Esophagus squamous epithelium (tissue), 4 donors: ENCODE data around the gene LRIT2.
A peak's percentile ranks its signal among the peaks of the same experiment; 100 is the strongest.

ENCODE experiments used
- CTCF ChIP-seq, 6 experiments: fragments of 450-650 bp in 4 of 6; fragments of 200-600 bp in 2 of 6; sonication (generic) in 2 of 6; IDR thresholded peaks; one replicate each; pipeline ENCODE4 v1.5.1; 2016 to 2019; ENCODE audit warnings: antibody characterized with exemption in 6 of 6, mild to moderate bottlenecking in 4 of 6, moderate library complexity in 4 of 6
- POLR2A ChIP-seq, 4 donors: fragments of 450-650 bp; IDR thresholded peaks; one replicate each; pipeline ENCODE4 v1.6.1; 2017; ENCODE audit warnings: antibody characterized with exemption in 4 of 4, mild to moderate bottlenecking in 4 of 4, moderate library complexity in 3 of 4

GRCh38 chr10:84204122-84204521 is 21.2 kb downstream of the LRIT2 start:
- TF ChIP-seq POLR2A (IDR thresholded peaks at IDR 0.05) (no peak), CTCF (IDR thresholded peaks at IDR 0.05) (peak in 2 of 6 experiments; percentile 21 to 47)
